SU-DHL-6 (cell line): ENCODE results near the gene LTB.

Experiments
- H2AFZ ChIP-seq: fragments of 200-600 bp; sonication (generic); 2 replicates; pipeline ENCODE4 v1.6.1; 2014; ENCODE audit warnings: low read depth, mild to moderate bottlenecking, moderate library complexity, mixed read lengths, antibody characterized with exemption, low read length; ENCODE audit not compliant: severe bottlenecking
- H3F3A ChIP-seq: fragments of 200-600 bp; shearing (Covaris generic); 2 replicates; pipeline ENCODE4 v1.6.0; 2016; ENCODE audit warnings: antibody characterized with exemption, mild to moderate bottlenecking; ENCODE audit not compliant: insufficient read depth
- H3K27ac ChIP-seq: fragments of 200-600 bp; sonication (generic); 2 replicates; pipeline ENCODE4 v1.5.1; 2016; ENCODE audit warnings: low read depth, mild to moderate bottlenecking, low read length, moderate library complexity, mixed read lengths
- H3K27me3 ChIP-seq: fragments of 200-600 bp; sonication (generic), shearing (Covaris generic); 2 replicates; pipeline ENCODE4 v1.6.0; 2014; ENCODE audit warnings: mild to moderate bottlenecking, low read length
- H3K36me3 ChIP-seq: fragments of 200-600 bp; sonication (generic); 2 replicates; pipeline ENCODE4 v1.6.1; 2014; ENCODE audit warnings: mild to moderate bottlenecking, low read length, mixed read lengths
- H3K4me2 ChIP-seq: fragments of 300-600, 200-600 bp; shearing (Covaris generic), sonication (generic); 2 replicates; pipeline ENCODE4 v1.6.0; 2014; ENCODE audit warnings: low read length, low read depth, mild to moderate bottlenecking; ENCODE audit not compliant: poor library complexity, severe bottlenecking
- H3K4me3 ChIP-seq: fragments of 200-600 bp; sonication (generic); 2 replicates; pipeline ENCODE4 v1.5.1; 2014; ENCODE audit warnings: antibody characterized with exemption, low read length, mild to moderate bottlenecking, mixed read lengths; ENCODE audit not compliant: insufficient read depth, poor library complexity, severe bottlenecking
- H3K79me2 ChIP-seq: fragments of 200-600 bp; sonication (generic); 2 replicates; pipeline ENCODE4 v1.6.1; 2014; ENCODE audit warnings: mild to moderate bottlenecking, low read length, moderate library complexity; ENCODE audit not compliant: insufficient read depth
- H3K9ac ChIP-seq: fragments of 200-600 bp; sonication (generic); 2 replicates; pipeline ENCODE4 v1.7.0; 2014; ENCODE audit warnings: mild to moderate bottlenecking, low read length
- H3K9me2 ChIP-seq: fragments of 200-600 bp; sonication (generic); replicated peaks from 2 replicates; pipeline ENCODE4 v1.6.1; 2014; ENCODE audit warnings: low read length; ENCODE audit not compliant: insufficient read depth
- H3K9me3 ChIP-seq: fragments of 200-600 bp; sonication (generic); 2 replicates; pipeline ENCODE4 v1.6.1; 2014; ENCODE audit warnings: low read length, mixed read lengths; ENCODE audit not compliant: insufficient read depth
- H4K20me1 ChIP-seq: fragments of 200-600 bp; sonication (generic); 2 replicates; pipeline ENCODE4 v1.6.1; 2014; ENCODE audit warnings: low read depth, mild to moderate bottlenecking, antibody characterized with exemption, low read length, moderate library complexity, mixed read lengths
- CTCF ChIP-seq: fragments of 200-600 bp; sonication (generic); IDR thresholded peaks from one replicate; pipeline ENCODE4 v1.5.1; 2017; ENCODE audit warnings: antibody characterized with exemption, mild to moderate bottlenecking, low read length, moderate library complexity; ENCODE audit not compliant: insufficient read depth, poor library complexity, severe bottlenecking
- EZH2phosphoT487 ChIP-seq: fragments of 200-600 bp; sonication (generic), shearing (Covaris generic); conservative IDR thresholded peaks from 2 replicates; pipeline ENCODE4 v1.6.1; 2018; ENCODE audit warnings: mild to moderate bottlenecking, antibody characterized with exemption, low read length, moderate library complexity, mixed read lengths

Gene LTB

GRCh38 chr6:31614684-31615578 is 32.7 kb upstream of the LTB start, which contains the start of gene AIF1:
Gene AIF1, plus strand, starts transcription at chr6:31615234. Its CDS starts 96 bp downstream, at chr6:31615330.
- Histone ChIP-seq H3K27ac (no peak within 1 kb of the TSS), H3K79me2 (no peaks in the 10 kb centered on the region), H3F3A (peaks cover 15% of the 10 kb centered on the region), H3K36me3 (no peaks in the 10 kb centered on the region), H3K4me3 (no peak within 1 kb of the TSS), H3K4me2 (no peak within 1 kb of the TSS), H3K27me3 (no peaks in the 10 kb centered on the region), H3K9ac (no peak within 1 kb of the TSS), H2AFZ (no peak within 1 kb of the TSS), H4K20me1 (no peaks in the 10 kb centered on the region), H3K9me3 (no peaks in the 10 kb centered on the region), H3K9me2 (no peaks in the 10 kb centered on the region)
- no peak for TF ChIP-seq EZH2phosphoT487
- no peak for TF ChIP-seq CTCF

GRCh38 chr6:31614075-31614619 is 31.9 kb upstream of the LTB start:
- Histone ChIP-seq H3K79me2 (no peaks in the 10 kb centered on the region), H4K20me1 (no peaks in the 10 kb centered on the region), H2AFZ (no peak overlapping the region), H3K9me3 (no peaks in the 10 kb centered on the region), H3K4me3 (no peak overlapping the region), H3K4me2 (no peak overlapping the region), H3K9me2 (no peaks in the 10 kb centered on the region), H3K9ac (no peak overlapping the region), H3K36me3 (no peaks in the 10 kb centered on the region), H3F3A (0 out of 2 replicates have a peak, but pooled peaks cover 10% of the 10 kb centered on the region), H3K27me3 (no peaks in the 10 kb centered on the region), H3K27ac (no peak overlapping the region)
- TF ChIP-seq CTCF (no peak), EZH2phosphoT487 (no peak)

- Histone ChIP-seq H3K27ac (no peak overlapping the region), H3K79me2 (no peaks in the 10 kb centered on the region), H2AFZ (no peak overlapping the region), H3K4me3 (no peak overlapping the region), H3K36me3 (no peaks in the 10 kb centered on the region), H4K20me1 (no peaks in the 10 kb centered on the region), H3K9me3 (no peaks in the 10 kb centered on the region), H3K27me3 (no peaks in the 10 kb centered on the region), H3K9me2 (no peaks in the 10 kb centered on the region), H3K4me2 (no peak overlapping the region), H3F3A (0 out of 2 replicates have a peak, but pooled peaks cover 4% of the 10 kb centered on the region), H3K9ac (no peak overlapping the region)
- TF ChIP-seq EZH2phosphoT487 (no peak), CTCF (no peak)
Observed at GRCh38 chr6:31610968-31611367, 28.7 kb upstream of the LTB start.
